ENCODE results near the gene COLEC11.

- TF ChIP-seq UBTF (CRISPR knock-in tag; IDR thresholded peaks at IDR 0.05): no peak
- no peak for TF ChIP-seq MEF2D (CRISPR knock-in tag; IDR thresholded peaks at IDR 0.05)
- no peak for TF ChIP-seq ZNF720 (CRISPR knock-in tag; IDR thresholded peaks at IDR 0.05)
- no peak for TF ChIP-seq ZNF652 (CRISPR knock-in tag; IDR thresholded peaks at IDR 0.05; ENCODE audit: borderline replicate concordance, low read depth)
- TF ChIP-seq GATAD1 (CRISPR knock-in tag; IDR thresholded peaks at IDR 0.05): no peak
- TF ChIP-seq ZNF550 (CRISPR knock-in tag; IDR thresholded peaks at IDR 0.05; ENCODE audit: borderline replicate concordance): no peak
- no peak for TF ChIP-seq ZNF234 (CRISPR knock-in tag; conservative IDR thresholded peaks at IDR 0.05)
- TF ChIP-seq ZNF10 (CRISPR knock-in tag; IDR thresholded peaks at IDR 0.05; ENCODE audit: borderline replicate concordance, low read depth): no peak
- no peak for TF ChIP-seq ATF2 (CRISPR knock-in tag; IDR thresholded peaks at IDR 0.05)
- TF ChIP-seq ESRRA (CRISPR knock-in tag; IDR thresholded peaks at IDR 0.05; ENCODE audit: low read depth): no peak
- TF ChIP-seq, protein P1, sequence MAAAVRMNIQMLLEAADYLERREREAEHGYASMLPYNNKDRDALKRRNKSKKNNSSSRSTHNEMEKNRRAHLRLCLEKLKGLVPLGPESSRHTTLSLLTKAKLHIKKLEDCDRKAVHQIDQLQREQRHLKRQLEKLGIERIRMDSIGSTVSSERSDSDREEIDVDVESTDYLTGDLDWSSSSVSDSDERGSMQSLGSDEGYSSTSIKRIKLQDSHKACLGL (CRISPR knock-in tag; IDR thresholded peaks at IDR 0.05): no peak
- TF ChIP-seq NPAS2 (CRISPR knock-in tag; IDR thresholded peaks at IDR 0.05; ENCODE audit: borderline replicate concordance): no peak
Measured at GRCh38 chr2:3553946-3554345, 41.0 kb upstream of the COLEC11 start.
